ENCODE data around the gene BACH1.

Gene BACH1

DNA sequence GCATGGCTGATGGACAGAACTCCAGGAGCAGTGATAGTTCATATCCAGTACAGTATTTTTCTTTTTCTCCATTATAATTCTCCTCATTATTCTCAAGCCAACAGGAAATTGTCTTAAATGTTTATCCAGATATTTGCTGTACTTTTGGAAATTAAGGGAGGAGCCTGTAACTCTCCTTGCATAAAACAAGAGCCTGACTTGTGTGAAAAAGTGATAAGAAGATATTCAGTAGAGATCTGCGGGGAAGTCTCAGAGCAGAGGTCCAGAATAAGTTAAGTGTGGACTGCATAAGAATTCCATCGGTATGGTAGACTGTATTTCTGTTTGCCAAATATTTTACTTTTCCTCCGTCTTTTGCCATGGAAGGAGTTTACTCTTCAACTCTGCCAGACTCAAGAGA is 70.2 kb downstream of the BACH1 start:
- no peak for DNase-seq (ENCODE audit: low spot score)
- no peak overlapping the region for H3K14ac ChIP-seq (ENCODE audit: low read length)
- WGBS, 2 donors (ENCODE audit: extremely low coverage in 2 of 2, insufficient read length in 2 of 2, insufficient replicate concordance in 1 of 2), result no CpG with 5 or more reads among the region's 3 CpGs
- H2AFZ ChIP-seq (ENCODE audit: low read length), result no peak overlapping the region
- no peak overlapping the region for H3K27ac ChIP-seq (replicated peaks; ENCODE audit: low read length)
- H3K4ac ChIP-seq (ENCODE audit: low read length), result no peak overlapping the region
- no peak overlapping the region for H3K23ac ChIP-seq (ENCODE audit: low read depth, low read length, poor library complexity)
- no peak overlapping the region for H3K9ac ChIP-seq (ENCODE audit: low read depth, low read length, poor library complexity)
- no peak overlapping the region for H4K8ac ChIP-seq (ENCODE audit: low read depth, low read length)
- no peaks in the 10 kb centered on the region for H3K27me3 ChIP-seq (ENCODE audit: control insufficient read depth in 3 of 3, insufficient read depth in 3 of 3, low read depth in 1 of 3, low read length in 3 of 3)
- H2BK15ac ChIP-seq (ENCODE audit: low read length), result no peak overlapping the region
- H2BK12ac ChIP-seq (ENCODE audit: low read length), result no peak overlapping the region
- H2AK5ac ChIP-seq (ENCODE audit: low read depth, low read length), result no peak overlapping the region
- H3K18ac ChIP-seq (ENCODE audit: low read length), result no peak overlapping the region
- peaks cover 0 to 11% of the 10 kb centered on the region in 2 donors for H3K36me3 ChIP-seq (replicated peaks in 1 of 2; ENCODE audit: control insufficient read depth in 2 of 2, insufficient read depth in 2 of 2, low read length in 2 of 2)
- H2BK120ac ChIP-seq (ENCODE audit: low read depth, low read length), result no peak overlapping the region
- no peak overlapping the region for H3K4me3 ChIP-seq (ENCODE audit: low read length in 2 of 2)
- H3K4me2 ChIP-seq (ENCODE audit: insufficient read depth, low read length, poor library complexity, severe bottlenecking), result no peak overlapping the region
- peaks cover 0 to 5% of the 10 kb centered on the region in 2 donors for H3K9me3 ChIP-seq (replicated peaks in 1 of 2; ENCODE audit: control insufficient read depth in 2 of 2, insufficient read depth in 1 of 2, low read depth in 1 of 2, low read length in 2 of 2)
- no peaks in the 10 kb centered on the region for H3K79me1 ChIP-seq (ENCODE audit: low read depth, low read length)
- no peaks in the 10 kb centered on the region for H3K4me1 ChIP-seq (ENCODE audit: control insufficient read depth in 2 of 2, insufficient read depth in 1 of 2, low read depth in 1 of 2, low read length in 2 of 2)
- H4K91ac ChIP-seq (ENCODE audit: low read depth, low read length, poor library complexity), result no peak overlapping the region
- no peak overlapping the region for H2BK5ac ChIP-seq (ENCODE audit: low read length)

DNA sequence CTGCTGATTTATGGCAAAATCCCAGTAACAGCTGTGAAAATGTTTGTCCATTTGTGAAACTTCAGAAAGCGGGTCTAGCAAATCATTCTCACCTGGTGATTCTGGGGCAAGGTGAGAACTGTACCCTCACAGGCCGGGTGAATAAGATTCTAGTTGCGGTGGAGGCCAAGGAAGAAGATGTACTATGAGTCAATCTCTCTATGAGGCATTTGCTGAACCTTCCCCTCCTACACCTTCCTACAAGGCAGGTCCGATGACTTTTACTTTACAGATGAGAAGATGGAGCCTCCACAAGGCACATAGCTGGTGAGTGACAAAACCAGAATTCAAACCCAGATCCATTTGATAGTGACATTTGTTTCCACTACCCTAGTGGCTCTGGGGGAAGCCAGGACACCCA is 72.7 kb downstream of the BACH1 start:
- H3K18ac ChIP-seq (ENCODE audit: low read length), result no peak overlapping the region
- no peak overlapping the region for H2BK5ac ChIP-seq (ENCODE audit: low read length)
- H3K27ac ChIP-seq (replicated peaks; ENCODE audit: low read length), result no peak overlapping the region
- no peak overlapping the region for H2AK5ac ChIP-seq (ENCODE audit: low read depth, low read length)
- H3K9me3 ChIP-seq (replicated peaks in 1 of 2; ENCODE audit: control insufficient read depth in 2 of 2, insufficient read depth in 1 of 2, low read depth in 1 of 2, low read length in 2 of 2), result peaks cover 0 to 4% of the 10 kb centered on the region in 2 donors
- H3K27me3 ChIP-seq (ENCODE audit: control insufficient read depth in 3 of 3, insufficient read depth in 3 of 3, low read depth in 1 of 3, low read length in 3 of 3), result no peaks in the 10 kb centered on the region
- H2BK120ac ChIP-seq (ENCODE audit: low read depth, low read length), result no peak overlapping the region
- H3K4me2 ChIP-seq (ENCODE audit: insufficient read depth, low read length, poor library complexity, severe bottlenecking), result no peak overlapping the region
- H3K4me3 ChIP-seq (ENCODE audit: low read length in 2 of 2), result no peak overlapping the region
- H3K4ac ChIP-seq (ENCODE audit: low read length), result no peak overlapping the region
- peaks cover 0 to 8% of the 10 kb centered on the region in 2 donors for H3K36me3 ChIP-seq (replicated peaks in 1 of 2; ENCODE audit: control insufficient read depth in 2 of 2, insufficient read depth in 2 of 2, low read length in 2 of 2)
- no peak overlapping the region for H3K23ac ChIP-seq (ENCODE audit: low read depth, low read length, poor library complexity)
- H3K79me1 ChIP-seq (ENCODE audit: low read depth, low read length), result no peaks in the 10 kb centered on the region
- no peak overlapping the region for H4K91ac ChIP-seq (ENCODE audit: low read depth, low read length, poor library complexity)
- DNase-seq (ENCODE audit: low spot score), result no peak
- no peak overlapping the region for H3K14ac ChIP-seq (ENCODE audit: low read length)
- no peak overlapping the region for H4K8ac ChIP-seq (ENCODE audit: low read depth, low read length)
- no CpG with 5 or more reads among the region's 4 CpGs for WGBS, 2 donors (ENCODE audit: extremely low coverage in 2 of 2, insufficient read length in 2 of 2, insufficient replicate concordance in 1 of 2)
- no peak overlapping the region for H2AFZ ChIP-seq (ENCODE audit: low read length)
- H3K9ac ChIP-seq (ENCODE audit: low read depth, low read length, poor library complexity), result no peak overlapping the region
- no peaks in the 10 kb centered on the region for H3K4me1 ChIP-seq (ENCODE audit: control insufficient read depth in 2 of 2, insufficient read depth in 1 of 2, low read depth in 1 of 2, low read length in 2 of 2)
- no peak overlapping the region for H2BK15ac ChIP-seq (ENCODE audit: low read length)
- no peak overlapping the region for H2BK12ac ChIP-seq (ENCODE audit: low read length)

DNA sequence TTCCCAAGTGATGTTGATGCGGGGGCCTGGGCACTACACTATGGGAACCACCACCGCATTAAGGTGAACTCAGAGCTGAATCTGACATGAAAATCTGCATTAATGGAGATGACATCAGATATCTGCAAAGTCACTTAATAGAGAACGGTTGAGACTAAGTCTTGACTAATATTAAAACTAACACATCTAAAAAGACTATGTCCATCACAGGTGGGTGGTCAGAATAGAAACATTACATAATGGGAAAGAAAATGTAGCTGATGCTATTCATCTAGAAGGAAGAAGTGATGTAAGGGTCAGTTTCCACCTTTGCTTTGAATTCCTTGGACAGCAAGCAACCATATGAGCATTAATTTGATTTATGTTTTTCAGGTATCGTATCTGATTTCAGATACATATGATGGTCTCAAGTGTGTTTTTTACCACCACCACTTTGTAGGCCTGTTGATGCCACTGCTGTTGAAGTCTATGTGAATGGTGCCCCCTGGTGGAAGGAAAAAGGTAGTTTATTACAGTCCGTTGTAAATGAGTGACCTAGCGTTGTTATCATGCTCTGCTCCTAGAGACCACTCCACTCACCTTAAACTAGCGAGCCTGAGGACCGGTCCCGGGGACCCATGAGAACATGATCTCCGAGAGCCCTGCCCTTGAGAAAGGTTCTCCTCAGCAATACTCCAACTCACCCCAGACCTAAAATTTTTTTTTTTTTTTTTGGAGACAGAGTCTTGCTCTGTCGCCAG is 73.5 kb downstream of the BACH1 start:
- Histone ChIP-seq H4K8ac (ENCODE audit: low read depth, low read length) (no peak overlapping the region), H3K14ac (ENCODE audit: low read length) (no peak overlapping the region), H3K27ac (replicated peaks; ENCODE audit: low read length) (no peak overlapping the region), H2BK12ac (ENCODE audit: low read length) (no peak overlapping the region), H2AFZ (ENCODE audit: low read length) (no peak overlapping the region), H3K4me2 (ENCODE audit: insufficient read depth, low read length, poor library complexity, severe bottlenecking) (no peak overlapping the region), H2AK5ac (ENCODE audit: low read depth, low read length) (no peak overlapping the region), H3K18ac (ENCODE audit: low read length) (no peak overlapping the region), H3K9ac (ENCODE audit: low read depth, low read length, poor library complexity) (no peak overlapping the region), H3K4me1 (ENCODE audit: control insufficient read depth in 2 of 2, insufficient read depth in 1 of 2, low read depth in 1 of 2, low read length in 2 of 2) (no peaks in the 10 kb centered on the region), H3K23ac (ENCODE audit: low read depth, low read length, poor library complexity) (no peak overlapping the region), H2BK15ac (ENCODE audit: low read length) (no peak overlapping the region), H2BK120ac (ENCODE audit: low read depth, low read length) (no peak overlapping the region), H3K4me3 (ENCODE audit: low read length in 2 of 2) (no peak overlapping the region), H3K36me3 (replicated peaks in 1 of 2; ENCODE audit: control insufficient read depth in 2 of 2, insufficient read depth in 2 of 2, low read length in 2 of 2) (peaks cover 0 to 8% of the 10 kb centered on the region in 2 donors), H3K4ac (ENCODE audit: low read length) (no peak overlapping the region), H4K91ac (ENCODE audit: low read depth, low read length, poor library complexity) (no peak overlapping the region), H3K79me1 (ENCODE audit: low read depth, low read length) (no peaks in the 10 kb centered on the region), H2BK5ac (ENCODE audit: low read length) (no peak overlapping the region), H3K27me3 (ENCODE audit: control insufficient read depth in 3 of 3, insufficient read depth in 3 of 3, low read depth in 1 of 3, low read length in 3 of 3) (no peaks in the 10 kb centered on the region), H3K9me3 (replicated peaks in 1 of 2; ENCODE audit: control insufficient read depth in 2 of 2, insufficient read depth in 1 of 2, low read depth in 1 of 2, low read length in 2 of 2) (no peaks in the 10 kb centered on the region)
- peak; percentile 71 for DNase-seq (ENCODE audit: low spot score)
- no CpG with 5 or more reads among the region's 11 CpGs for WGBS, 2 donors (ENCODE audit: extremely low coverage in 2 of 2, insufficient read length in 2 of 2, insufficient replicate concordance in 1 of 2)

GRCh38 chr21:29374481-29374880 is 75.8 kb downstream of the BACH1 start:
- no peak overlapping the region for H3K4ac ChIP-seq (ENCODE audit: low read length)
- H2AK5ac ChIP-seq (ENCODE audit: low read depth, low read length), result no peak overlapping the region
- H2AFZ ChIP-seq (ENCODE audit: low read length), result no peak overlapping the region
- H4K91ac ChIP-seq (ENCODE audit: low read depth, low read length, poor library complexity), result no peak overlapping the region
- no peak overlapping the region for H4K8ac ChIP-seq (ENCODE audit: low read depth, low read length)
- no peak for DNase-seq (ENCODE audit: low spot score)
- no peak overlapping the region for H3K14ac ChIP-seq (ENCODE audit: low read length)
- no peak overlapping the region for H2BK5ac ChIP-seq (ENCODE audit: low read length)
- no peak overlapping the region for H2BK15ac ChIP-seq (ENCODE audit: low read length)
- H3K79me1 ChIP-seq (ENCODE audit: low read depth, low read length), result no peaks in the 10 kb centered on the region
- no peak overlapping the region for H3K4me2 ChIP-seq (ENCODE audit: insufficient read depth, low read length, poor library complexity, severe bottlenecking)
- H3K18ac ChIP-seq (ENCODE audit: low read length), result no peak overlapping the region
- no CpG with 5 or more reads among the region's 1 CpG for WGBS, 2 donors (ENCODE audit: extremely low coverage in 2 of 2, insufficient read length in 2 of 2, insufficient replicate concordance in 1 of 2)
- H2BK120ac ChIP-seq (ENCODE audit: low read depth, low read length), result no peak overlapping the region
- no peak overlapping the region for H3K23ac ChIP-seq (ENCODE audit: low read depth, low read length, poor library complexity)
- H3K9ac ChIP-seq (ENCODE audit: low read depth, low read length, poor library complexity), result no peak overlapping the region
- no peaks in the 10 kb centered on the region for H3K27me3 ChIP-seq (ENCODE audit: control insufficient read depth in 3 of 3, insufficient read depth in 3 of 3, low read depth in 1 of 3, low read length in 3 of 3)
- no peak overlapping the region for H2BK12ac ChIP-seq (ENCODE audit: low read length)
- no peak overlapping the region for H3K4me3 ChIP-seq (ENCODE audit: low read length in 2 of 2)
- peaks cover 0 to under 1% of the 10 kb centered on the region in 2 donors for H3K9me3 ChIP-seq (replicated peaks in 1 of 2; ENCODE audit: control insufficient read depth in 2 of 2, insufficient read depth in 1 of 2, low read depth in 1 of 2, low read length in 2 of 2)
- no peak overlapping the region for H3K27ac ChIP-seq (replicated peaks; ENCODE audit: low read length)
- H3K36me3 ChIP-seq (replicated peaks in 1 of 2; ENCODE audit: control insufficient read depth in 2 of 2, insufficient read depth in 2 of 2, low read length in 2 of 2), result peaks cover 0 to 6% of the 10 kb centered on the region in 2 donors
- H3K4me1 ChIP-seq (ENCODE audit: control insufficient read depth in 2 of 2, insufficient read depth in 1 of 2, low read depth in 1 of 2, low read length in 2 of 2), result no peaks in the 10 kb centered on the region
